ENCODE results near the gene GPAT3. TPM values are rescaled to one million over a fixed set of nuclear protein-coding genes. Genes with fewer than 3 reads are reported as not detected.
A peak's percentile ranks its signal among the peaks of the same experiment; 100 is the strongest.
"Not testable (repeated sequence)": the region's sequence is repeated elsewhere in the genome, so short reads cannot be mapped to it uniquely, and the experiment has no call there.

The GPAT3 gene
- total and polyA plus RNA-seq, 4 donors = 2.5 to 11.6 (median 7.6) TPM

- TF ChIP-seq CTCF (IDR thresholded peaks at IDR 0.05; ENCODE audit: control extremely low read depth, extremely low read depth) = peak; percentile 30
- no peaks in the 10 kb centered on the region for H3K36me3 ChIP-seq (ENCODE audit: control insufficient read depth in 4 of 4, insufficient read depth in 4 of 4, low read length in 4 of 4)
- no peaks in the 10 kb centered on the region for H3K27me3 ChIP-seq (ENCODE audit: control insufficient read depth in 3 of 3, insufficient read depth in 3 of 3, low read length in 2 of 3)
- 0% methylated on average over 1 of the region's 1 CpG for WGBS, 2 donors
- no peak overlapping the region for H3K4me3 ChIP-seq
- no peaks in the 10 kb centered on the region for H3K4me1 ChIP-seq (ENCODE audit: control insufficient read depth in 5 of 5, insufficient read depth in 5 of 5, low read length in 5 of 5)
- no peak overlapping the region for H3K27ac ChIP-seq (ENCODE audit: low read depth in 1 of 2, low read length in 1 of 2)
- ATAC-seq (ENCODE audit: insufficient read depth, low FRiP score) = no peak
- H3K9me3 ChIP-seq (ENCODE audit: control insufficient read depth in 4 of 4, insufficient read depth in 3 of 4, low read length in 3 of 4) = no peaks in the 10 kb centered on the region
- peak in 2 of 3 donors; percentile 28 to 37 for DNase-seq
- H3K9ac ChIP-seq (ENCODE audit: insufficient read depth in 1 of 2, low read length in 2 of 2) = no peak overlapping the region
These were observed 44.9 kb upstream of the GPAT3 start for GRCh38 chr4:83490876-83491450.

GRCh38 chr4:83496085-83496917, 39.6 kb upstream of the GPAT3 start:
- WGBS, 2 donors = 84 to 88% methylated on average over 8 of the region's 8 CpGs
- not testable (repeated sequence) for H3K9me3 ChIP-seq (ENCODE audit: control insufficient read depth in 4 of 4, insufficient read depth in 3 of 4, low read length in 3 of 4); H3K27ac ChIP-seq (ENCODE audit: low read depth in 1 of 2, low read length in 1 of 2); H3K4me3 ChIP-seq; H3K36me3 ChIP-seq (ENCODE audit: control insufficient read depth in 4 of 4, insufficient read depth in 4 of 4, low read length in 4 of 4); H3K27me3 ChIP-seq (ENCODE audit: control insufficient read depth in 3 of 3, insufficient read depth in 3 of 3, low read length in 2 of 3); H3K4me1 ChIP-seq (ENCODE audit: control insufficient read depth in 5 of 5, insufficient read depth in 5 of 5, low read length in 5 of 5); DNase-seq; ATAC-seq (ENCODE audit: insufficient read depth, low FRiP score); H3K9ac ChIP-seq (ENCODE audit: insufficient read depth in 1 of 2, low read length in 2 of 2)

GRCh38 chr4:83498187-83498586, 37.7 kb upstream of the GPAT3 start:
- 80 to 90% methylated on average over 1 of the region's 1 CpG for WGBS, 2 donors
- no peaks in the 10 kb centered on the region for H3K36me3 ChIP-seq (ENCODE audit: control insufficient read depth in 4 of 4, insufficient read depth in 4 of 4, low read length in 4 of 4)

GRCh38 chr4:83501671-83502070, 34.2 kb upstream of the GPAT3 start:
- H3K9me3 ChIP-seq (ENCODE audit: control insufficient read depth in 4 of 4, insufficient read depth in 3 of 4, low read length in 3 of 4); H3K27ac ChIP-seq (ENCODE audit: low read depth in 1 of 2, low read length in 1 of 2); DNase-seq; H3K36me3 ChIP-seq (ENCODE audit: control insufficient read depth in 4 of 4, insufficient read depth in 4 of 4, low read length in 4 of 4); H3K9ac ChIP-seq (ENCODE audit: insufficient read depth in 1 of 2, low read length in 2 of 2); H3K4me1 ChIP-seq (ENCODE audit: control insufficient read depth in 5 of 5, insufficient read depth in 5 of 5, low read length in 5 of 5); H3K4me3 ChIP-seq; H3K27me3 ChIP-seq (ENCODE audit: control insufficient read depth in 3 of 3, insufficient read depth in 3 of 3, low read length in 2 of 3); ATAC-seq (ENCODE audit: insufficient read depth, low FRiP score): not testable (repeated sequence)
- WGBS, 2 donors = 89 to 92% methylated on average over 3 of the region's 3 CpGs

More at GRCh38 chr4:83498187-83498586, 37.7 kb upstream of the GPAT3 start:
- no peak overlapping the region for H3K4me3 ChIP-seq
- ATAC-seq (ENCODE audit: insufficient read depth, low FRiP score) (no peak), DNase-seq (no peak)
- H3K9me3 ChIP-seq (ENCODE audit: control insufficient read depth in 4 of 4, insufficient read depth in 3 of 4, low read length in 3 of 4) = no peaks in the 10 kb centered on the region
- H3K9ac ChIP-seq (ENCODE audit: insufficient read depth in 1 of 2, low read length in 2 of 2) = no peak overlapping the region
- no peaks in the 10 kb centered on the region for H3K4me1 ChIP-seq (ENCODE audit: control insufficient read depth in 5 of 5, insufficient read depth in 5 of 5, low read length in 5 of 5)
- no peak overlapping the region for H3K27ac ChIP-seq (ENCODE audit: low read depth in 1 of 2, low read length in 1 of 2)
- H3K27me3 ChIP-seq (ENCODE audit: control insufficient read depth in 3 of 3, insufficient read depth in 3 of 3, low read length in 2 of 3) = no peaks in the 10 kb centered on the region
- no peak for TF ChIP-seq CTCF (IDR thresholded peaks at IDR 0.05; ENCODE audit: control extremely low read depth, extremely low read depth)

Measured in lung (tissue), 12 donors.